C4-2B (cell line): ENCODE data around the gene FAM177B.

ENCODE experiments used
- CTCF ChIP-seq: fragments of 450-650 bp; conservative IDR thresholded peaks from 2 replicates; pipeline ENCODE4 v1.5.1; 2017; ENCODE audit warnings: mild to moderate bottlenecking
- ZFX ChIP-seq: fragments of 450-650 bp; IDR thresholded peaks from 2 replicates; pipeline ENCODE4 v1.6.1; 2017

- no peak for TF ChIP-seq CTCF
- no peak for TF ChIP-seq ZFX
These were observed 57.9 kb downstream of the FAM177B start for GRCh38 chr1:222794656-222795474.
